ENCODE data around the gene NTM.

The NTM gene

DNA sequence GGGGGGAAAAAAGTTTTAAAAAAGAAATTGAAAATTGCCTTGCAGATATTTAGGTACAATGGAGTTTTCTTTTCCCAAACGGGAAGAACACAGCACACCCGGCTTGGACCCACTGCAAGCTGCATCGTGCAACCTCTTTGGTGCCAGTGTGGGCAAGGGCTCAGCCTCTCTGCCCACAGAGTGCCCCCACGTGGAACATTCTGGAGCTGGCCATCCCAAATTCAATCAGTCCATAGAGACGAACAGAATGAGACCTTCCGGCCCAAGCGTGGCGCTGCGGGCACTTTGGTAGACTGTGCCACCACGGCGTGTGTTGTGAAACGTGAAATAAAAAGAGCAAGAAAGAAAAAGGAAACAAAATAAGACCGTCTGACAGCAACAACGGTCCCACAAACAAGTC lies 964.9 kb downstream of the NTM start:
- Histone ChIP-seq H3K4me1 (no peaks in the 10 kb centered on the region), H3K9me3 (peaks cover 2% of the 10 kb centered on the region), H3K36me3 (no peaks in the 10 kb centered on the region), H3K4me3 (ENCODE audit: low read depth, low read length) (no peak overlapping the region), H3K27me3 (no peaks in the 10 kb centered on the region)
- no peak for DNase-seq
- TF ChIP-seq, protein P1, sequence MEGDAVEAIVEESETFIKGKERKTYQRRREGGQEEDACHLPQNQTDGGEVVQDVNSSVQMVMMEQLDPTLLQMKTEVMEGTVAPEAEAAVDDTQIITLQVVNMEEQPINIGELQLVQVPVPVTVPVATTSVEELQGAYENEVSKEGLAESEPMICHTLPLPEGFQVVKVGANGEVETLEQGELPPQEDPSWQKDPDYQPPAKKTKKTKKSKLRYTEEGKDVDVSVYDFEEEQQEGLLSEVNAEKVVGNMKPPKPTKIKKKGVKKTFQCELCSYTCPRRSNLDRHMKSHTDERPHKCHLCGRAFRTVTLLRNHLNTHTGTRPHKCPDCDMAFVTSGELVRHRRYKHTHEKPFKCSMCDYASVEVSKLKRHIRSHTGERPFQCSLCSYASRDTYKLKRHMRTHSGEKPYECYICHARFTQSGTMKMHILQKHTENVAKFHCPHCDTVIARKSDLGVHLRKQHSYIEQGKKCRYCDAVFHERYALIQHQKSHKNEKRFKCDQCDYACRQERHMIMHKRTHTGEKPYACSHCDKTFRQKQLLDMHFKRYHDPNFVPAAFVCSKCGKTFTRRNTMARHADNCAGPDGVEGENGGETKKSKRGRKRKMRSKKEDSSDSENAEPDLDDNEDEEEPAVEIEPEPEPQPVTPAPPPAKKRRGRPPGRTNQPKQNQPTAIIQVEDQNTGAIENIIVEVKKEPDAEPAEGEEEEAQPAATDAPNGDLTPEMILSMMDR (IDR thresholded peaks at IDR 0.05; ENCODE audit: low read depth, low read length), result no peak

- peaks cover 2% of the 10 kb centered on the region for H3K9me3 ChIP-seq
- DNase-seq, result no peak
- no peaks in the 10 kb centered on the region for H3K27me3 ChIP-seq
- H3K36me3 ChIP-seq, result no peaks in the 10 kb centered on the region
- H3K4me3 ChIP-seq (ENCODE audit: low read depth, low read length), result no peak overlapping the region
- no peaks in the 10 kb centered on the region for H3K4me1 ChIP-seq
- TF ChIP-seq, protein P1 (IDR thresholded peaks at IDR 0.05; ENCODE audit: low read depth, low read length), result no peak
These were observed 966.5 kb downstream of the NTM start for GRCh38 chr11:132336781-132337535.

DNA sequence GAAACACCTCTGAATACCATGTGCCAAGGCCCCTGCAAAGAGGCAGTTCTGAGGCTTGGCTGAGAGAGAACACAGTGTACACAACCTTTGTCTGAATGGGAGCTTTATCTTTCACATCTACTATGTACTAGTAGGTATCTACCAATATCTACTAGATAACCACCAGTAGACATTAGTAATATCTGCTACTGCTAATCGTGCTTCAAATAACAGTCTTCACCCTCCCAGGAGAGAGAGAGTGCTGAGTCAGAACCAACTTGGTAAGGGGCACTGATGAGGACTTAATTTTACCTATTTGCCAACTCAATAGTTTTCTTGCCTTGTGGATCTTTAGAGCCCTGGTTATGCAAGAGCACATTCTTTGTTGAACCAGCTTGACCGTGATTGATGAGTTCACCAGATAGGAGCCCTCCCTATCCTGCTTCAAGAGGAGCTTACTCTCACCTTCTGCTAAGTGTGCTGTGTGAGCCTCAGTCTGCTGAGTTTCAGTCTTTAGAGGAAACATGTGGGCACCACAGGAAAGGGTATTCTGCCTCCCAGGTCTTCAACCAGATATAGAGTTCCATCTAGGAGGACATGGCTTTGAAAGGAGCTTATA lies 967.5 kb downstream of the NTM start:
- no peak for DNase-seq
- Histone ChIP-seq H3K27me3 (no peaks in the 10 kb centered on the region), H3K4me3 (ENCODE audit: low read depth, low read length) (no peak overlapping the region), H3K4me1 (no peaks in the 10 kb centered on the region), H3K36me3 (no peaks in the 10 kb centered on the region), H3K9me3 (peaks cover 2% of the 10 kb centered on the region)
- TF ChIP-seq, protein P1 (IDR thresholded peaks at IDR 0.05; ENCODE audit: low read depth, low read length), result no peak

DNA sequence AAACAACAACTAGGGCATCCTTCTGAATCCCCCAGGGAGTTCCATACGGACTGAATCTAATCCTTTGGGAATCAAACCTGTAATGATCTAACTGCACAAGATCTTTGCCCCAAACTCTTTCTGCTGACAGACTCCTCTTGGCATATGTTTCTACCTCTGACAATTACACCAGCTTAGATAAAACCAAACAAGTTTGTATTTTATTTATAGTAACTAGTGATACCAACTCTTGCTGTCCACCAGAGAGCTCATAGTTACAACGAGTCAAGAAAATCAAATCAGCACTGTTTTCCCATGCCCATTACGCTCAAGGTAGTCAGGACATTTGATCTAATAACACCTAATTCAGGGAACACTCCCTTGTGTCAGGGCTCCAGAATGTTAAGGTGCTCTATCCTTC lies 972.0 kb downstream of the NTM start:
- H3K27me3 ChIP-seq, result no peaks in the 10 kb centered on the region
- H3K36me3 ChIP-seq, result no peaks in the 10 kb centered on the region
- no peaks in the 10 kb centered on the region for H3K4me1 ChIP-seq
- no peaks in the 10 kb centered on the region for H3K9me3 ChIP-seq
- no peak for DNase-seq
- TF ChIP-seq, protein P1 (IDR thresholded peaks at IDR 0.05; ENCODE audit: low read depth, low read length), result no peak
- no peak overlapping the region for H3K4me3 ChIP-seq (ENCODE audit: low read depth, low read length)

GRCh38 chr11:132343445-132344175 lies 973.2 kb downstream of the NTM start:
- TF ChIP-seq, protein P1 (IDR thresholded peaks at IDR 0.05; ENCODE audit: low read depth, low read length), result no peak
- Histone ChIP-seq H3K36me3 (no peaks in the 10 kb centered on the region), H3K9me3 (no peaks in the 10 kb centered on the region), H3K27me3 (no peaks in the 10 kb centered on the region), H3K4me3 (ENCODE audit: low read depth, low read length) (no peak overlapping the region), H3K4me1 (no peaks in the 10 kb centered on the region)
- no peak for DNase-seq

Measured in BE2C (cell line).